ENCODE data around the gene DPP10. TPM values are rescaled to one million over a fixed set of nuclear protein-coding genes. Genes with fewer than 3 reads are reported as not detected.

DPP10 gene
- total and polyA plus RNA-seq, 2 of the 13 experiments (the other 11 are each of a cell fraction or from before 2014, with no cell fraction given): 0.95 to 1.7 TPM

DNA sequence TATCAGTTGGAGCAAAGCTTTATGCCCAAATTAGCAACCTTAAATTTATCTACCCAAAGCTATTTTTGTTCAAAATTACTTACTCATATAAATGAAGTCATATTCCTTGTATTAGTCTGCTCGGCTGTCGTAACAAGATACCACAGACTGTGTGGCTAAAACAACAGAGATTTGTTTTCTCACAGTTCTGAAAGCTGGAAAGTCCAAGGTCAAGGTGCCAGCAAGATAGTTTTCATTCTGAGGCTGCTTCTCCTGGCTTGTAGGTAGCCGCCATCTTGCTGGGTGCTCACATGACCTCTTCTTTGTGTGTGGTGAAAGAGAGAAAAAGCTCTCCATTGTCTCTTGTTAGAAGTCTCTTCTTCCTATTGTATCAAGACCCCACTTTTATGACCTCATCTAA is 15.7 kb upstream of the DPP10 start (continued):
- no peak for TF ChIP-seq NFKBIZ (CRISPR knock-in tag; IDR thresholded peaks at IDR 0.05)
- no peak for TF ChIP-seq ZNF790 (CRISPR knock-in tag; IDR thresholded peaks at IDR 0.05; ENCODE audit: borderline replicate concordance)
- no peak for TF ChIP-seq ZNF407 (CRISPR knock-in tag; IDR thresholded peaks at IDR 0.05; ENCODE audit: not compliant biosample characterization)
- no peak for TF ChIP-seq FOXO1 (CRISPR knock-in tag; IDR thresholded peaks at IDR 0.05)
- no peak for TF ChIP-seq ZNF777 (CRISPR knock-in tag; IDR thresholded peaks at IDR 0.05)
- TF ChIP-seq SOX5 (CRISPR knock-in tag; IDR thresholded peaks at IDR 0.05; ENCODE audit: borderline replicate concordance): no peak
- no peak for TF ChIP-seq ZNF335 (CRISPR knock-in tag; IDR thresholded peaks at IDR 0.05)
- TF ChIP-seq, protein P1, sequence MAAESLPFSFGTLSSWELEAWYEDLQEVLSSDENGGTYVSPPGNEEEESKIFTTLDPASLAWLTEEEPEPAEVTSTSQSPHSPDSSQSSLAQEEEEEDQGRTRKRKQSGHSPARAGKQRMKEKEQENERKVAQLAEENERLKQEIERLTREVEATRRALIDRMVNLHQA (CRISPR knock-in tag; IDR thresholded peaks at IDR 0.05): no peak
- TF ChIP-seq CBX5 (CRISPR knock-in tag; IDR thresholded peaks at IDR 0.05; ENCODE audit: borderline replicate concordance): no peak
- no peak for TF ChIP-seq MIXL1 (CRISPR knock-in tag; IDR thresholded peaks at IDR 0.05)

Measured in HepG2 (cell line).